T-helper 2 cell treated with Interferon-gamma antibody and Interleukin-4, amounts not matched to agents 5 μg/mL and 100 μg/mL, for 36 hours (primary cell): ENCODE measurements around the gene EID2.

Source experiments
- DNase-seq: peaks from one replicate; pipeline ENCODE4 v3.0.0; 2021; ENCODE audit warnings: low spot score
- H3K27ac Mint-ChIP-seq: one replicate; pipeline ENCODE4 v1.8.0; 2021; ENCODE audit warnings: mild to moderate bottlenecking, mixed read lengths
- H3K27me3 Mint-ChIP-seq: one replicate; pipeline ENCODE4 v1.8.0; 2021; ENCODE audit warnings: low read depth, mixed read lengths
- H3K36me3 Mint-ChIP-seq: one replicate; pipeline ENCODE4 v1.8.0; 2021; ENCODE audit warnings: low read depth, mixed read lengths
- H3K4me1 Mint-ChIP-seq: one replicate; pipeline ENCODE4 v1.8.0; 2021; ENCODE audit warnings: low read depth, mixed read lengths
- H3K4me3 Mint-ChIP-seq: one replicate; pipeline ENCODE4 v1.8.0; 2022; ENCODE audit warnings: mild to moderate bottlenecking, moderate library complexity, mixed read lengths
- H3K9me3 Mint-ChIP-seq: one replicate; pipeline ENCODE4 v1.8.0; 2021; ENCODE audit warnings: mixed read lengths

Gene EID2, protein sequence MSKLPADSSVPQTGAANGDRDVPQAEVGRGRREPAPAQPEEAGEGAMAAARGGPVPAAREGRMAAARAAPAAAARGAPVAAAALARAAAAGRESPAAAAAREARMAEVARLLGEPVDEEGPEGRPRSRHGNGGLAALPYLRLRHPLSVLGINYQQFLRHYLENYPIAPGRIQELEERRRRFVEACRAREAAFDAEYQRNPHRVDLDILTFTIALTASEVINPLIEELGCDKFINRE

DNA sequence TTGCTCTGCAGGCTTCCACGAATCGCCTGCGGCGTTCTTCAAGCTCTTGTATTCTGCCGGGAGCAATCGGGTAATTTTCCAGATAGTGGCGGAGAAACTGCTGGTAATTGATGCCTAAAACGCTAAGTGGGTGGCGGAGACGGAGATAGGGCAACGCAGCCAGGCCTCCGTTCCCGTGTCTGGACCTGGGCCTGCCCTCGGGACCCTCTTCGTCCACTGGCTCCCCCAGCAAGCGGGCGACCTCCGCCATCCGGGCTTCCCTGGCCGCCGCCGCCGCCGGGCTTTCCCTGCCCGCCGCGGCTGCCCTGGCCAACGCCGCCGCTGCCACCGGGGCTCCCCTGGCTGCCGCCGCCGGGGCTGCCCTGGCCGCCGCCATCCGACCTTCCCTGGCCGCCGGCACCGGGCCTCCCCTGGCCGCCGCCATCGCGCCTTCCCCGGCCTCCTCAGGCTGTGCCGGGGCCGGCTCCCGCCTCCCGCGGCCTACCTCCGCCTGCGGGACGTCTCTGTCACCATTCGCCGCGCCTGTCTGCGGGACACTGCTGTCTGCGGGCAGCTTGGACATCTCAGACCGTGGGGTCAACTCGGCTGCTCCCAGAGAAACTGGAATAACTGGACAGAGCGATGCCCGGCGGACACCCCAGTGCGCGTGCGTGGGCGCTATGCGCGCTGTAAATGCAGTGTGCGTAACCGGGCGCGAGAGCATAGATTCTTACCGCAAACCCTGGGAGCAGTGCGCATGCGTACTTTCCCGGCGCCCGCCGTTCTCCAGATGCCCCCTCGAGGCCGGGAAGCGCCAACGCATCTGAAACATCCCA lies at the start of gene EID2:
EID2 (minus strand) TSS at position 644 of the 815 bp plus-strand sequence; CDS start at position 562, 82 bp downstream.
- Mint-ChIP-seq H3K9me3 (no peaks in the 10 kb centered on the region), H3K27me3 (no peaks in the 10 kb centered on the region), H3K4me1 (peaks cover 32% of the 10 kb centered on the region), H3K4me3 (peak within 1 kb of the TSS; percentile 97), H3K36me3 (peaks cover 18% of the 10 kb centered on the region), H3K27ac (peak within 1 kb of the TSS; percentile 92)
- DNase-seq: peak; percentile 96

- Mint-ChIP-seq H3K9me3 (peaks cover 3% of the 10 kb centered on the region), H3K27me3 (peaks cover 3% of the 10 kb centered on the region), H3K27ac (no peak overlapping the region), H3K4me1 (peaks cover 2% of the 10 kb centered on the region), H3K36me3 (no peaks in the 10 kb centered on the region), H3K4me3 (no peak overlapping the region)
- DNase-seq: no peak
Observed at GRCh38 chr19:39588066-39588465, 48.1 kb upstream of the EID2 start.

- Mint-ChIP-seq H3K27ac (no peak overlapping the region), H3K4me1 (peaks cover 2% of the 10 kb centered on the region), H3K36me3 (no peaks in the 10 kb centered on the region), H3K27me3 (peaks cover 3% of the 10 kb centered on the region), H3K4me3 (no peak overlapping the region), H3K9me3 (peaks cover 3% of the 10 kb centered on the region)
- no peak for DNase-seq
Observed at GRCh38 chr19:39587496-39587895, 47.5 kb upstream of the EID2 start.

DNA sequence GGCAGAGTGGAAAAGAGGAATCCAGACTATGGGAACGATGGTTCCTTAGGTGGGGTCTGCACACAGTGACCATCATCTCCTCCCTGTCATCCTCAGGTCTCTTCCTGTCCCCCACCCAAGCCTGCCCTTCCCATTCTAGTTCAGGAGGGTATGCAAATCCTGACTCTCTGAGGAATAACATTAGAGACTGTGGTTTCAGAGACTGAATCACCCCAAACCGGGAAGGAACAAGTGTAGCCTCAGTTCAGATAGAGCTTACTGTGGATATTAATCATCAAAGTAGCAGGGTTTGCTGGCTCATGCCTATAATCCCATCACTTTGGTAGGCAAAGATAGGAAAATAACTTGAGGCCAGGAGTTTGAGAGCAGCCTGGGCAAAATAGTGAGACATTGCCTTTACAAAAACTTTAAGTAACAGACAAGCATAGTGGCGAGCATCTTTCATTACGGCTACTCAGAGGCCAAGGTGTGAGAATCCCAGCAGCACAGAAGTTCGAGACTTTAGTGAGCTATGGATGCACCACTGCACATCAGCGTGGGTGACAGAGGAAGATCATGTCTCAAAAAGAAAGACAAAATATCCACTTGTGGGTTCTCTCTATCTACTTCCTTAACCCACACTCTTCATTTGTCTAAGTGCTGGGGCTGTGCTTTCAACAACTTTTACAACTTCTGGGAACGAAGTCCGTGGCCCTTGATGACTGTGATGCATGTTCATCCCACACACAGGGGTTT lies 43.1 kb upstream of the EID2 start:
- Mint-ChIP-seq H3K9me3 (peaks cover 12% of the 10 kb centered on the region), H3K27ac (no peak overlapping the region), H3K4me1 (peaks cover 2% of the 10 kb centered on the region), H3K36me3 (no peaks in the 10 kb centered on the region), H3K4me3 (no peak overlapping the region), H3K27me3 (peaks cover 2% of the 10 kb centered on the region)
- DNase-seq: peak; percentile 9

- Mint-ChIP-seq H3K27me3 (peaks cover 2% of the 10 kb centered on the region), H3K36me3 (no peaks in the 10 kb centered on the region), H3K4me1 (peaks cover 2% of the 10 kb centered on the region), H3K27ac (no peak overlapping the region), H3K4me3 (no peak overlapping the region), H3K9me3 (peaks cover 17% of the 10 kb centered on the region)
- peak; percentile 16 for DNase-seq
Observed at GRCh38 chr19:39582442-39582841, 42.5 kb upstream of the EID2 start.

GRCh38 chr19:39568604-39569003 lies 28.6 kb upstream of the EID2 start:
- DNase-seq: no peak
- peaks cover 8% of the 10 kb centered on the region for H3K27me3 Mint-ChIP-seq
- H3K36me3 Mint-ChIP-seq: no peaks in the 10 kb centered on the region
- no peaks in the 10 kb centered on the region for H3K4me1 Mint-ChIP-seq
- no peak overlapping the region for H3K27ac Mint-ChIP-seq
- H3K4me3 Mint-ChIP-seq: no peak overlapping the region
- peaks cover 10% of the 10 kb centered on the region for H3K9me3 Mint-ChIP-seq

DNA sequence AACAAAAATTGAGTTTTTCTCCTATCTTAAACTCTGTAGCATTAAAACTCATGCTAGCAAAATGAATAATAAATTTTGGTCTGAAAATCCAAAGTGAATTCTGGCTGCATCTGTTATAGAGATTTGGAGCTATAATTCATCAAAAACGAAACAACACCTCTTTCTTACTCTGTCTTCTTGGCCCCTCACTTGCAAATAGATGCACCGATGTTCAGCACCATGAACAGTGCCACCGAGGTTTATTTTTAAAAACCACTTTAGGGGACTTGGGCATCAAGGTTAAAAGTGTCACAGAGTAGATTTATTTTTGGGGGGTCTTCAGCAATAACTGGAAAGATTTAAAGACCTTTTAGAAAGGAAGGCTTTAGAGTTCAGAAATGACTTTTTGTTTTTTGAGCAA lies 26.1 kb upstream of the EID2 start:
- Mint-ChIP-seq H3K9me3 (no peaks in the 10 kb centered on the region), H3K4me1 (no peaks in the 10 kb centered on the region), H3K27ac (no peak overlapping the region), H3K27me3 (peaks cover 11% of the 10 kb centered on the region), H3K36me3 (no peaks in the 10 kb centered on the region), H3K4me3 (no peak overlapping the region)
- no peak for DNase-seq

- H3K4me3 Mint-ChIP-seq: no peak overlapping the region
- peaks cover 8% of the 10 kb centered on the region for H3K27me3 Mint-ChIP-seq
- no peaks in the 10 kb centered on the region for H3K36me3 Mint-ChIP-seq
- no peak overlapping the region for H3K27ac Mint-ChIP-seq
- H3K4me1 Mint-ChIP-seq: peaks cover 7% of the 10 kb centered on the region
- H3K9me3 Mint-ChIP-seq: no peaks in the 10 kb centered on the region
- DNase-seq: no peak
Observed at GRCh38 chr19:39563408-39563807, 23.4 kb upstream of the EID2 start.

DNA sequence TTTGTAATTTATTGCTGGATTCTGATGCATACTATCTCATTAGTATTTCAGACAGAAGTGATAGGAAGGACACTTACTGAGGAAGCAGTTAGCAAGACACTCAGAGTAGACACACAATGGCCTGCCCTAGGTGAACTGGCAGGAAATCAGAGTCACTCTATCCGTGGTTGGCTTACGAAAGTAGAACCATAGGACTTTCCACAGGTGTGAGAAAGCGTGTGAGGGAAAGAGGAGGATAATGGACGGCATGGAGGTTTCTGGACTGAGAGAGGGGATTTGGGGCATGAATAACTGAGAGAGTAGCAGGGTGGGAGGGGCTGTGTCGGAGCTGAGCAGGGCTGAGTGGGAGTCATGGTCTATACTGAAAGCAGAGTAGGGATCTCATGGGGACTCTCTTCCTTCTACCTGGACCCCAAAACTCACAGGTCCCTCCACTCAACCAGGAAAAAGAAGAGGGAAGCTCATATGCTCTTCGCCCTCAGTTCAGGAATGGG lies 18.7 kb upstream of the EID2 start:
- Mint-ChIP-seq H3K36me3 (no peaks in the 10 kb centered on the region), H3K4me3 (peak overlapping the region; percentile 68), H3K9me3 (no peaks in the 10 kb centered on the region), H3K27ac (peak overlapping the region; percentile 84), H3K27me3 (peaks cover 6% of the 10 kb centered on the region), H3K4me1 (peaks cover 23% of the 10 kb centered on the region)
- no peak for DNase-seq

- Mint-ChIP-seq H3K9me3 (no peaks in the 10 kb centered on the region), H3K36me3 (no peaks in the 10 kb centered on the region), H3K27ac (peak overlapping the region; percentile 84), H3K4me1 (peaks cover 27% of the 10 kb centered on the region), H3K27me3 (peaks cover 6% of the 10 kb centered on the region), H3K4me3 (peak overlapping the region; percentile 68)
- no peak for DNase-seq
Observed at GRCh38 chr19:39557811-39558623, 18.1 kb upstream of the EID2 start.

DNA sequence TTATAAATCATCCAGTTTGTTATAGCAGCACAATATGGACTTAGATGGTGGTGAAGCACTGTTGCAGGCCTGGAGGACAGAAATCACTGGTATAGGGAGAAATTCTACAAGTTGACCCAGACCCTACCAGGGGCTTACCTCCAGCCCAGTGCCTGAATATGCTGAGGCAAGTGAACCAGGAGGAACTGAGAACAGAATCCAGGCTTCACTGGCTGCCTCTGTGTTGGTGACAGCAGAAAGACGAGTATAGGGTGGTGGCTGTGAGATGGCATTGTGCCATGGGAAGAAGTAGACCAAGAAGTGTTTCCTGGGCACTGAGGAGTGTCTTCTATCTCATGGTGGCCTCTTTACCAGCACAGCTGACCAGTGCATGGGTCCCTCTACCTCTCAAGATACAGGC lies 15.9 kb upstream of the EID2 start:
- no peak overlapping the region for H3K4me3 Mint-ChIP-seq
- no peak overlapping the region for H3K27ac Mint-ChIP-seq
- peaks cover 38% of the 10 kb centered on the region for H3K4me1 Mint-ChIP-seq

DNA sequence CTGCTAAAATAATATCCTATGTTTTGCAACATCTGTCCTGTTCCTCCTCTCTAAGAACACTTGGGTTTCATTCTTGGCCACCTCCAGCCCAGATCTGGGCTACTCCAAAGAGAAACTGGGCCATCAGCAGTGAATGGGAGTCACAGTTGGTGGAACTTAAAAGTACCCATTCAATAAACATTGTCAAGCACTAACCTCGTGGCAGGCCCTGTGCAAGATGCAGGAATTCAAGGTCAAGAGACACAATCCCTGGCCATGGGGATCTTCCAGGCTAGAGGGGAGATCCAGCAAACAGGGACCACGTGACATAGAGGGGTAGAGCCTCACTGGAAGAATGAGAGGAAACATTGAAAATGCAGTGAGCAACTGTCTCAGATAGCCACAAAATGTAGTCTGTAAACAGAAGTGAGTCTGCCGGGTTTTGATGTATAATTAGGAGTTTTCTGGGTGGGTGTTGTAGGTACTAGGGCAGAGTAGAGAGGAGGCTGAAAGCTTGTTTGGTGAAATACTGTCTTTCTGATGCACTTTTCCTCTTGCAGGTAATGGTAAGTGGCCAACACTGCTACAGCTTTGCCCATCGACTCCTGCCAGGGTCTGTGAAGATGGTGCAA lies 14.8 kb upstream of the EID2 start:
- peaks cover 41% of the 10 kb centered on the region for H3K4me1 Mint-ChIP-seq
- no peak for DNase-seq
- H3K27me3 Mint-ChIP-seq: no peaks in the 10 kb centered on the region
- H3K36me3 Mint-ChIP-seq: no peaks in the 10 kb centered on the region
- H3K9me3 Mint-ChIP-seq: no peaks in the 10 kb centered on the region
- no peak overlapping the region for H3K4me3 Mint-ChIP-seq
- H3K27ac Mint-ChIP-seq: no peak overlapping the region

More for the DNA sequence above, 15.9 kb upstream of the EID2 start:
- H3K27me3 Mint-ChIP-seq: peaks cover 2% of the 10 kb centered on the region
- H3K9me3 Mint-ChIP-seq: no peaks in the 10 kb centered on the region
- no peaks in the 10 kb centered on the region for H3K36me3 Mint-ChIP-seq
- DNase-seq: no peak

DNA sequence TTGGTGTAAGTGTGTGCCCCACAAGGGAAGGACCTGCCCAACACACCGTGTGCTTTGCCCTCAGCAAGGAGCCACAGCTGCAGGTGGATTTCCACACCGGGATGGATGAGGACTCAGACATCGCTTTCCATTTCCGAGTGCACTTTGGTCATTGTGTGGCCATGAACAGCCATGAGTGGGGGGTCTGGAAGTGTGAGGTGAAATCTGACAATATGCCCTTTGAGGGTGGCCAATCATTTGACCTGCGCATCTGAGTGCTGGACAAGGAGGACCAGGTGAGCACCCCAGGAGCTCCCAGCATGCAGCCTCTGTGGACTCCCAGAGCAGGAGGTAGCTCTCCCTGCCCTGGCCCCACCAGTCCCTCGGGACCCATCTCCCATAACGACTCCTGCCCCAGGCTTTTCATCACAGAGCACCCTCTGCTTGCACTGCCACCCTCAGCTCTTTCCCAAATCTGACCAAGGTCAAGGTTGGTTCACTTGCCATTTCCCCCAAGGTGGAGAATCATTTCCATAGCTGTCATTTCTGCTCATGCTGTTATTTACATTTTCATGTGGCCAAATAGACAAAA lies 13.2 kb upstream of the EID2 start:
- H3K27ac Mint-ChIP-seq: no peak overlapping the region

More for the DNA sequence above, 13.2 kb upstream of the EID2 start:
- no peaks in the 10 kb centered on the region for H3K36me3 Mint-ChIP-seq
- no peaks in the 10 kb centered on the region for H3K9me3 Mint-ChIP-seq
- no peak for DNase-seq
- H3K4me3 Mint-ChIP-seq: no peak overlapping the region
- H3K27me3 Mint-ChIP-seq: no peaks in the 10 kb centered on the region
- peaks cover 32% of the 10 kb centered on the region for H3K4me1 Mint-ChIP-seq
